K562 (cell line): Measurements from ENCODE around the gene NRF1. TPM values are rescaled to one million over a fixed set of nuclear protein-coding genes. Genes with fewer than 3 reads are reported as not detected.
A peak's percentile ranks its signal among the peaks of the same experiment; 100 is the strongest.

ENCODE experiments used
- ATAC-seq: fragments of 200-7000 bp; cut with Tn5 transposase; 3 replicates; pipeline ENCODE4 v1.9.1; 2020; ENCODE audit warnings: moderate library complexity
- BruUV-seq: library from RNA; stranded (reverse); fragments of 400-500 nt; replicated peaks from 2 replicates; lab custom pipeline; 2021; lab: Mats Ljungman, UMichigan
- CTCF ChIA-PET: fragments of 300-600 bp; formaldehyde crosslinking; extraction: SDS; loops from one replicate; lab custom pipeline; 2021; ENCODE audit warnings: low intra/inter-chr PET ratio; lab: Yijun Ruan, JAX
- POLR2A ChIA-PET: fragments of 300-600, 350-650 bp; sonication (Branson Sonifier 250); formaldehyde crosslinking; extraction: SDS; loops from one replicate; lab custom pipeline; 2021; ENCODE audit warnings: antibody characterized with exemption, inconsistent platforms; lab: Yijun Ruan, JAX
- DNase-seq, 4 experiments: peaks; one replicate each; pipeline versions ENCODE4 v3.0.0 to v3.0.0-alpha.2; 2011 to 2018; ENCODE audit warnings: low spot score in 3 of 4, mixed read lengths in 3 of 4; ENCODE audit errors: extremely low read depth in 1 of 4
- FAIRE-seq: peaks from 2 replicates; lab custom pipeline; 2011; peaks lifted over from hg19 to GRCh38; lab: Jason Lieb, UNC
- H2AFZ ChIP-seq: 2 replicates; pipeline ENCODE4 v1.6.0; 2011; ENCODE audit warnings: low read depth, low read length, control low read depth, inconsistent platforms
- H3K27ac ChIP-seq: fragments of 200-600 bp; 3 replicates; pipeline ENCODE4 v1.8.0; 2011; ENCODE audit warnings: low read depth, mild to moderate bottlenecking, control low read depth, inconsistent platforms, low read length, moderate library complexity, mixed read lengths; ENCODE audit errors: extremely low read depth
- H3K27me3 ChIP-seq, 2 experiments: fragments of 300-600 bp in 1 of 2; 2 replicates in 1 of 2; 3 replicates in 1 of 2; pipeline versions ENCODE4 v1.6.0 to v1.8.0; 2011; ENCODE audit warnings: inconsistent platforms in 2 of 2, low read length in 2 of 2, mild to moderate bottlenecking in 1 of 2, mixed read lengths in 1 of 2, moderate library complexity in 1 of 2; ENCODE audit not compliant: control insufficient read depth in 2 of 2, insufficient read depth in 2 of 2
- H3K36me3 ChIP-seq: fragments of 300-600 bp; 3 replicates; pipeline ENCODE4 v1.8.0; 2011; ENCODE audit warnings: mild to moderate bottlenecking, low read length, inconsistent platforms; ENCODE audit not compliant: control insufficient read depth, insufficient read depth
- H3K4me1 ChIP-seq, 2 experiments: fragments of 200-600 bp in 1 of 2; replicated peaks in 1 of 2; 2 replicates in 1 of 2; 3 replicates in 1 of 2; pipeline versions ENCODE4 v1.5.1 to v1.8.0; 2011; ENCODE audit warnings: inconsistent platforms in 2 of 2, low read length in 2 of 2, mild to moderate bottlenecking in 1 of 2, mixed read lengths in 1 of 2, moderate library complexity in 1 of 2; ENCODE audit not compliant: control insufficient read depth in 2 of 2, insufficient read depth in 2 of 2
- H3K4me2 ChIP-seq: 2 replicates; pipeline ENCODE4 v1.6.1; 2011; ENCODE audit warnings: low read length, control low read depth, inconsistent platforms, mixed read lengths; ENCODE audit not compliant: insufficient read depth
- H3K4me3 ChIP-seq: fragments of 200-600 bp; sonication (generic), shearing (Covaris generic); 2 replicates; pipeline ENCODE4 v1.5.1; 2016; ENCODE audit warnings: control low read depth, inconsistent platforms
- H3K79me2 ChIP-seq: fragments of 200-600 bp; 3 replicates; pipeline ENCODE4 v1.8.0; 2011; ENCODE audit warnings: low read length, inconsistent platforms; ENCODE audit not compliant: control insufficient read depth, insufficient read depth
- H3K9ac ChIP-seq, 2 experiments: 2 replicates each; pipeline versions ENCODE4 v1.6.0 to v1.6.1; 2011; ENCODE audit warnings: low read depth in 2 of 2, low read length in 2 of 2, control low read depth in 1 of 2, inconsistent platforms in 1 of 2, mild to moderate bottlenecking in 1 of 2, mixed read lengths in 1 of 2; ENCODE audit not compliant: insufficient read depth in 1 of 2
- H3K9me1 ChIP-seq: one replicate; pipeline ENCODE4 v1.6.0; 2011; ENCODE audit warnings: inconsistent platforms, mild to moderate bottlenecking, low read length, moderate library complexity; ENCODE audit not compliant: control insufficient read depth, insufficient read depth
- H3K9me3 ChIP-seq: replicated peaks from 2 replicates; pipeline ENCODE4 v1.5.1; 2011; ENCODE audit warnings: low read depth, low read length, inconsistent platforms; ENCODE audit not compliant: control insufficient read depth, insufficient read depth
- H4K20me1 ChIP-seq: replicated peaks from 2 replicates; pipeline ENCODE4 v1.6.1; 2011; ENCODE audit warnings: low read length, inconsistent platforms, mixed read lengths; ENCODE audit not compliant: control insufficient read depth, insufficient read depth
- HMG20B ChIP-seq: fragments of 250-450 bp; sonication (Bioruptor Pico); IDR thresholded peaks from 2 replicates; pipeline ENCODE4 v1.5.0; 2021; ENCODE audit warnings: mild to moderate bottlenecking
- NR0B1 ChIP-seq: fragments of 450-650 bp; IDR thresholded peaks from one replicate; pipeline ENCODE4 v1.6.1; 2018; ENCODE audit warnings: mild to moderate bottlenecking, moderate library complexity; ENCODE audit not compliant: partially characterized antibody
- TAL1 ChIP-seq: fragments of 450-650 bp; IDR thresholded peaks from 2 replicates; pipeline ENCODE4 v1.6.1; 2016; ENCODE audit warnings: mild to moderate bottlenecking
- TCF3 ChIP-seq: sonication (generic); formaldehyde crosslinking; IDR thresholded peaks from 2 replicates; pipeline ENCODE4 v1.4.0; 2020; ENCODE audit warnings: mild to moderate bottlenecking, missing genetic modification reagents
- WGBS: fragments of 100-300 bp; shearing (Covaris generic); methylation state at CpG from one replicate; pipeline ENCODE4 v1.1.6; 2016; ENCODE audit warnings: low coverage, mixed read lengths; ENCODE audit not compliant: insufficient coverage; ENCODE audit errors: missing lambda C conversion rate; 5-methylcytosine and 5-hydroxymethylcytosine counted together
- in situ Hi-C: fragments of 300-500 bp; cut with MboI; formaldehyde crosslinking; loops from 4 replicates; pipeline ENCODE4 v1.15.0; 2018; ENCODE audit warnings: inconsistent platforms, mixed read lengths
- intact Hi-C: fragments of 100-400 bp; cut with micrococcal nuclease; formaldehyde crosslinking; loops from 2 replicates; pipeline ENCODE4 v1.14.2; 2022
- polyA plus RNA-seq, 8 experiments: library from polyadenylated mRNA; depleted of rRNA in 4 of 8; stranded (reverse) in 5 of 8; unstranded in 3 of 8; fragments of >200 nt; fragmentation: Nextera tagmentation in 2 of 8; fragmentation: Illumina TruSeq in 1 of 8; extraction: Ambion mirVana in 2 of 8; extraction: Trizol in 1 of 8; gene quantifications; 2 replicates each; pipeline versions ENCODE4 v1.2.1 to v1.2.3, GENCODE V29; 2011 to 2014; ENCODE audit warnings: inconsistent platforms in 1 of 8, missing spikeins in 1 of 8
- total RNA-seq, 7 experiments: library from RNA; depleted of rRNA in 6 of 7; stranded (reverse); fragments of >200 nt in 6 of 7; fragmentation: Illumina TruSeq in 2 of 7; extraction: Trizol in 2 of 7; gene quantifications; 2 replicates each; pipeline versions ENCODE4 v1.2.1 to v1.2.3, GENCODE V29; 2011 to 2021; ENCODE audit warnings: low replicate concordance in 1 of 7
- TF ChIP-seq, protein P1 (sequence below): sonication (generic); formaldehyde crosslinking; IDR thresholded peaks from 2 replicates; pipeline ENCODE4 v1.8.0; 2023; ENCODE audit warnings: missing genetic modification reagents, mild to moderate bottlenecking, borderline replicate concordance

Gene NRF1
- total and polyA plus RNA-seq, 9 of the 15 experiments (the other 6 are each of a cell fraction or from before 2014, with no cell fraction given): 8.6 to 28.8 (median 20.3) TPM

GRCh38 chr7:129729511-129729910 is 118.0 kb downstream of the NRF1 start (continued):
- TF ChIP-seq, protein P1, sequence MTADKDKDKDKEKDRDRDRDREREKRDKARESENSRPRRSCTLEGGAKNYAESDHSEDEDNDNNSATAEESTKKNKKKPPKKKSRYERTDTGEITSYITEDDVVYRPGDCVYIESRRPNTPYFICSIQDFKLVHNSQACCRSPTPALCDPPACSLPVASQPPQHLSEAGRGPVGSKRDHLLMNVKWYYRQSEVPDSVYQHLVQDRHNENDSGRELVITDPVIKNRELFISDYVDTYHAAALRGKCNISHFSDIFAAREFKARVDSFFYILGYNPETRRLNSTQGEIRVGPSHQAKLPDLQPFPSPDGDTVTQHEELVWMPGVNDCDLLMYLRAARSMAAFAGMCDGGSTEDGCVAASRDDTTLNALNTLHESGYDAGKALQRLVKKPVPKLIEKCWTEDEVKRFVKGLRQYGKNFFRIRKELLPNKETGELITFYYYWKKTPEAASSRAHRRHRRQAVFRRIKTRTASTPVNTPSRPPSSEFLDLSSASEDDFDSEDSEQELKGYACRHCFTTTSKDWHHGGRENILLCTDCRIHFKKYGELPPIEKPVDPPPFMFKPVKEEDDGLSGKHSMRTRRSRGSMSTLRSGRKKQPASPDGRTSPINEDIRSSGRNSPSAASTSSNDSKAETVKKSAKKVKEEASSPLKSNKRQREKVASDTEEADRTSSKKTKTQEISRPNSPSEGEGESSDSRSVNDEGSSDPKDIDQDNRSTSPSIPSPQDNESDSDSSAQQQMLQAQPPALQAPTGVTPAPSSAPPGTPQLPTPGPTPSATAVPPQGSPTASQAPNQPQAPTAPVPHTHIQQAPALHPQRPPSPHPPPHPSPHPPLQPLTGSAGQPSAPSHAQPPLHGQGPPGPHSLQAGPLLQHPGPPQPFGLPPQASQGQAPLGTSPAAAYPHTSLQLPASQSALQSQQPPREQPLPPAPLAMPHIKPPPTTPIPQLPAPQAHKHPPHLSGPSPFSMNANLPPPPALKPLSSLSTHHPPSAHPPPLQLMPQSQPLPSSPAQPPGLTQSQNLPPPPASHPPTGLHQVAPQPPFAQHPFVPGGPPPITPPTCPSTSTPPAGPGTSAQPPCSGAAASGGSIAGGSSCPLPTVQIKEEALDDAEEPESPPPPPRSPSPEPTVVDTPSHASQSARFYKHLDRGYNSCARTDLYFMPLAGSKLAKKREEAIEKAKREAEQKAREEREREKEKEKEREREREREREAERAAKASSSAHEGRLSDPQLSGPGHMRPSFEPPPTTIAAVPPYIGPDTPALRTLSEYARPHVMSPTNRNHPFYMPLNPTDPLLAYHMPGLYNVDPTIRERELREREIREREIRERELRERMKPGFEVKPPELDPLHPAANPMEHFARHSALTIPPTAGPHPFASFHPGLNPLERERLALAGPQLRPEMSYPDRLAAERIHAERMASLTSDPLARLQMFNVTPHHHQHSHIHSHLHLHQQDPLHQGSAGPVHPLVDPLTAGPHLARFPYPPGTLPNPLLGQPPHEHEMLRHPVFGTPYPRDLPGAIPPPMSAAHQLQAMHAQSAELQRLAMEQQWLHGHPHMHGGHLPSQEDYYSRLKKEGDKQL: no peak
- TF ChIP-seq, all 486 proteins: peak for 5

GRCh38 chr7:129730159-129730558 is 118.6 kb downstream of the NRF1 start:
- H2AFZ ChIP-seq: no peak overlapping the region
- no peak for ATAC-seq
- 72% methylated on average over 3 of the region's 3 CpGs for WGBS
- ChIA-PET POLR2A (no interaction called here), CTCF (no interaction called here)
- no peaks in the 10 kb centered on the region for H3K9me3 ChIP-seq
- TF ChIP-seq HMG20B (no peak), TCF3 (CRISPR knock-in tag) (peak; percentile 41; the same call in 1 of the 2 replicates), NR0B1 (no peak), TAL1 (peak; percentile 52)
- H3K4me3 ChIP-seq: no peak overlapping the region
- in situ Hi-C loops: no loop called here
- no peak for DNase-seq
- no peaks in the 10 kb centered on the region for H4K20me1 ChIP-seq
- H3K36me3 ChIP-seq: peaks cover 37% of the 10 kb centered on the region
- no peaks in the 10 kb centered on the region for H3K4me1 ChIP-seq
- no peaks in the 10 kb centered on the region for H3K9me1 ChIP-seq
- no peak overlapping the region for H3K27ac ChIP-seq
- intact Hi-C loops: no loop called here
- no peaks in the 10 kb centered on the region for H3K27me3 ChIP-seq
- H3K9ac ChIP-seq: no peak overlapping the region
- BruUV-seq: no TSS peak
- H3K79me2 ChIP-seq: no peaks in the 10 kb centered on the region
- no peak overlapping the region for H3K4me2 ChIP-seq
- FAIRE-seq: no peak
